Stimulated activated CD8-positive, alpha-beta memory T cell treated with anti-CD3 and anti-CD28 coated beads, Interleukin-15, amount 100 ng/mL, for 1 hour (primary cell): ENCODE measurements around the gene SLC25A51.
"Not testable (repeated sequence)": the region's sequence is repeated elsewhere in the genome, so short reads cannot be mapped to it uniquely, and the experiment has no call there.

ENCODE experiments used
- DNase-seq: peaks from one replicate; pipeline ENCODE4 v3.0.0-alpha.2; 2020; ENCODE audit warnings: low read depth

Gene SLC25A51

GRCh38 chr9:37904445-37905130 is 661 bp upstream of the SLC25A51 start:
- DNase-seq = no peak

GRCh38 chr9:37902796-37903646 is 906 bp downstream of the SLC25A51 start:
- no peak for DNase-seq

- no peak for DNase-seq
Observed at GRCh38 chr9:37902131-37902530, 1.8 kb downstream of the SLC25A51 start.

- DNase-seq = no peak
Observed at GRCh38 chr9:37899041-37899440, 4.9 kb downstream of the SLC25A51 start.

- DNase-seq = no peak
Observed at GRCh38 chr9:37897665-37898064, 6.3 kb downstream of the SLC25A51 start.

GRCh38 chr9:37892063-37892462 is 11.9 kb downstream of the SLC25A51 start:
- DNase-seq = no peak

GRCh38 chr9:37891042-37891441 is 12.9 kb downstream of the SLC25A51 start:
- DNase-seq = not testable (repeated sequence)

GRCh38 chr9:37889536-37889935 is 14.4 kb downstream of the SLC25A51 start:
- DNase-seq = no peak

- not testable (repeated sequence) for DNase-seq
Observed at GRCh38 chr9:37887977-37888583, 15.8 kb downstream of the SLC25A51 start.

GRCh38 chr9:37880916-37881479 is 22.9 kb downstream of the SLC25A51 start:
- DNase-seq = no peak

GRCh38 chr9:37876376-37876775 is 27.6 kb downstream of the SLC25A51 start:
- DNase-seq = no peak

GRCh38 chr9:37873955-37874354 is 30.0 kb downstream of the SLC25A51 start:
- no peak for DNase-seq

GRCh38 chr9:37870799-37871176 is 33.1 kb downstream of the SLC25A51 start:
- no peak for DNase-seq

- DNase-seq = no peak
Observed at GRCh38 chr9:37870081-37870798, 33.7 kb downstream of the SLC25A51 start.

- DNase-seq = no peak
Observed at GRCh38 chr9:37862530-37862929, 41.4 kb downstream of the SLC25A51 start.

GRCh38 chr9:37859043-37859442 is 44.9 kb downstream of the SLC25A51 start:
- DNase-seq = no peak

- no peak for DNase-seq
Observed at GRCh38 chr9:37856551-37856950, 47.4 kb downstream of the SLC25A51 start.

GRCh38 chr9:37852222-37852621 is 51.7 kb downstream of the SLC25A51 start:
- DNase-seq = no peak

- DNase-seq = no peak
Observed at GRCh38 chr9:37840560-37841194, 63.2 kb downstream of the SLC25A51 start.

- DNase-seq = no peak
Observed at GRCh38 chr9:37839496-37840461, 64.1 kb downstream of the SLC25A51 start.
